Endothelial cell (in vitro differentiated cells): ENCODE measurements around the gene YJEFN3. TPM values are rescaled to one million over a fixed set of nuclear protein-coding genes. Genes with fewer than 3 reads are reported as not detected.

ENCODE experiments used
- DNase-seq: peaks from one replicate; pipeline ENCODE4 v3.0.0; 2021; ENCODE audit warnings: low spot score
- H3K27ac Mint-ChIP-seq: one replicate; pipeline ENCODE4 v1.8.0; 2021; ENCODE audit warnings: mixed read lengths, inconsistent platforms; ENCODE audit not compliant: unreplicated experiment
- H3K27me3 Mint-ChIP-seq: one replicate; pipeline ENCODE4 v1.8.0; 2021; ENCODE audit warnings: mild to moderate bottlenecking, moderate library complexity, mixed read lengths, inconsistent platforms; ENCODE audit not compliant: unreplicated experiment
- H3K36me3 Mint-ChIP-seq: one replicate; pipeline ENCODE4 v1.8.0; 2021; ENCODE audit warnings: mild to moderate bottlenecking, low read depth, mixed read lengths, inconsistent platforms; ENCODE audit not compliant: unreplicated experiment
- H3K4me1 Mint-ChIP-seq: one replicate; pipeline ENCODE4 v1.8.0; 2021; ENCODE audit warnings: mild to moderate bottlenecking, mixed read lengths, inconsistent platforms; ENCODE audit not compliant: unreplicated experiment
- H3K4me3 Mint-ChIP-seq: one replicate; pipeline ENCODE4 v1.8.0; 2021; ENCODE audit warnings: mild to moderate bottlenecking, mixed read lengths, inconsistent platforms; ENCODE audit not compliant: unreplicated experiment
- H3K9me3 Mint-ChIP-seq: one replicate; pipeline ENCODE4 v1.8.0; 2021; ENCODE audit warnings: mixed read lengths, inconsistent platforms; ENCODE audit not compliant: unreplicated experiment
- total RNA-seq: library from RNA; stranded (reverse); fragmentation: NEBNext Ultra II Directional; extraction: Animal tissue kit (Norgen Biotek cat#: 25700); gene quantifications from one replicate; pipeline ENCODE4 v1.2.1, GENCODE V29; 2021; ENCODE audit not compliant: unreplicated experiment
- TF ChIP-seq, protein P1 (sequence below): fragments of 200-600 bp; sonication (generic); IDR thresholded peaks from one replicate; pipeline ENCODE4 v1.5.0; 2021; ENCODE audit warnings: antibody characterized with exemption; ENCODE audit not compliant: unreplicated experiment

YJEFN3 gene
- total RNA-seq, 1 donor from 2014 or later, result 5.2 TPM

DNA sequence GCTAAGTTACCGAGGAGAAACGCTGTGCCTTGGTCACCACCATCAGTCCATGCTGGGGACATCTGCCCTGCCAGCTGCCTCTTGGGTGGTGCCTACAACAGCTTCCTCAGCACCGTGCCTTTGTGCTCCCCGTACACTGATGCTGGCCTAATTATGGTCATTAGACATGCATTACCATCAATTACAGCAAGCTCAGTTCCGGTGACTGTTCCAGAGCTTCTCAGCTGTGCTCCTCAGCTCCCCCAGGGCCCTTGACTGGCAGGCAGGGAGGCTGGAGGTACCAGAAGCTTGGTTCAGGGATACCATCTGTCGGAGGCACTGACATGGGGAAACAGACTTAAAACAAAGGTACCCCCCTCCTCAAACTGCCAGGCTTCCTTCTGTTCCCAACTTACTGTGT is 49.5 kb downstream of the YJEFN3 start:
- TF ChIP-seq, protein P1, sequence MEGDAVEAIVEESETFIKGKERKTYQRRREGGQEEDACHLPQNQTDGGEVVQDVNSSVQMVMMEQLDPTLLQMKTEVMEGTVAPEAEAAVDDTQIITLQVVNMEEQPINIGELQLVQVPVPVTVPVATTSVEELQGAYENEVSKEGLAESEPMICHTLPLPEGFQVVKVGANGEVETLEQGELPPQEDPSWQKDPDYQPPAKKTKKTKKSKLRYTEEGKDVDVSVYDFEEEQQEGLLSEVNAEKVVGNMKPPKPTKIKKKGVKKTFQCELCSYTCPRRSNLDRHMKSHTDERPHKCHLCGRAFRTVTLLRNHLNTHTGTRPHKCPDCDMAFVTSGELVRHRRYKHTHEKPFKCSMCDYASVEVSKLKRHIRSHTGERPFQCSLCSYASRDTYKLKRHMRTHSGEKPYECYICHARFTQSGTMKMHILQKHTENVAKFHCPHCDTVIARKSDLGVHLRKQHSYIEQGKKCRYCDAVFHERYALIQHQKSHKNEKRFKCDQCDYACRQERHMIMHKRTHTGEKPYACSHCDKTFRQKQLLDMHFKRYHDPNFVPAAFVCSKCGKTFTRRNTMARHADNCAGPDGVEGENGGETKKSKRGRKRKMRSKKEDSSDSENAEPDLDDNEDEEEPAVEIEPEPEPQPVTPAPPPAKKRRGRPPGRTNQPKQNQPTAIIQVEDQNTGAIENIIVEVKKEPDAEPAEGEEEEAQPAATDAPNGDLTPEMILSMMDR, result no peak
- H3K27me3 Mint-ChIP-seq, result peaks cover 4% of the 10 kb centered on the region
- no peak for DNase-seq
- no peak overlapping the region for H3K27ac Mint-ChIP-seq
- no peaks in the 10 kb centered on the region for H3K36me3 Mint-ChIP-seq
- H3K4me1 Mint-ChIP-seq, result no peaks in the 10 kb centered on the region
- H3K9me3 Mint-ChIP-seq, result no peaks in the 10 kb centered on the region
- no peak overlapping the region for H3K4me3 Mint-ChIP-seq

GRCh38 chr19:19579533-19580361 is 51.0 kb downstream of the YJEFN3 start:
- no peaks in the 10 kb centered on the region for H3K4me1 Mint-ChIP-seq
- DNase-seq, result no peak
- no peaks in the 10 kb centered on the region for H3K9me3 Mint-ChIP-seq
- no peaks in the 10 kb centered on the region for H3K36me3 Mint-ChIP-seq
- TF ChIP-seq, protein P1, result no peak
- H3K27me3 Mint-ChIP-seq, result peaks cover 7% of the 10 kb centered on the region
- H3K4me3 Mint-ChIP-seq, result no peak overlapping the region
- no peak overlapping the region for H3K27ac Mint-ChIP-seq

GRCh38 chr19:19580418-19580817 is 51.7 kb downstream of the YJEFN3 start:
- Mint-ChIP-seq H3K4me1 (no peaks in the 10 kb centered on the region), H3K27ac (no peak overlapping the region), H3K36me3 (no peaks in the 10 kb centered on the region), H3K9me3 (no peaks in the 10 kb centered on the region), H3K4me3 (no peak overlapping the region), H3K27me3 (peaks cover 7% of the 10 kb centered on the region)
- TF ChIP-seq, protein P1, result no peak
- no peak for DNase-seq

- Mint-ChIP-seq H3K9me3 (no peaks in the 10 kb centered on the region), H3K36me3 (no peaks in the 10 kb centered on the region), H3K27ac (no peak overlapping the region), H3K27me3 (peaks cover 7% of the 10 kb centered on the region), H3K4me1 (no peaks in the 10 kb centered on the region), H3K4me3 (no peak overlapping the region)
- TF ChIP-seq, protein P1, result no peak
- DNase-seq, result no peak
Measured at GRCh38 chr19:19581391-19581790, 52.7 kb downstream of the YJEFN3 start.

DNA sequence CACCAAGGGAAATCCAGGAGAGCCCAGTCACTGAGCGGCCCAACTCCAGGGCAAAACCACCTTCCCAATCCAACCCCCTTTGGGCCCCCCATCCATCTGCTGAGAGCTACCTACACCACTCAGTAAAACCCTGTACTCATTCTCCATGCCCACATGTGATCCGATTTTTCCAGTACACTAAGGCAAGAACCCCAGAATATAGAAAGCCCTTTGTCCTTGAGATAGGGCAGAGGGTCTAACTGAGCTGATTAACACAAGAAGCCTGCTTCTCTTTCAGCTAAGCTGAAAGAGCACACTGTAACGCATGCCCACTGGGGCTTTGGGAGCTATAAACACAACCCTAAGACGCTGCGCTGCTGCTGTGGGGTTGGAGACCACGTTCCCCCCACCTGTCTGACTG is 53.8 kb downstream of the YJEFN3 start:
- Mint-ChIP-seq H3K27me3 (peaks cover 7% of the 10 kb centered on the region), H3K27ac (no peak overlapping the region), H3K4me1 (no peaks in the 10 kb centered on the region), H3K9me3 (no peaks in the 10 kb centered on the region), H3K36me3 (no peaks in the 10 kb centered on the region), H3K4me3 (no peak overlapping the region)
- TF ChIP-seq, protein P1, result no peak
- DNase-seq, result no peak
